Ovary (tissue), 3 donors: ENCODE measurements around the gene EHD3.

Experiments used
- POLR2A ChIP-seq: fragments of 450-650 bp; IDR thresholded peaks from one replicate; pipeline ENCODE4 v1.6.1; 2017; ENCODE audit warnings: antibody characterized with exemption, mild to moderate bottlenecking, moderate library complexity
- TF ChIP-seq, protein P1 (sequence below), 3 donors: fragments of 450-650 bp in 2 of 3; fragments of 200-600 bp in 1 of 3; IDR thresholded peaks; one replicate each; pipeline versions ENCODE4 v1.5.1 to v1.8.0; 2016 to 2022; ENCODE audit warnings: antibody characterized with exemption in 3 of 3, mild to moderate bottlenecking in 1 of 3
- donor health status: DM: no; HTN: no; CAD: no.

DNA sequence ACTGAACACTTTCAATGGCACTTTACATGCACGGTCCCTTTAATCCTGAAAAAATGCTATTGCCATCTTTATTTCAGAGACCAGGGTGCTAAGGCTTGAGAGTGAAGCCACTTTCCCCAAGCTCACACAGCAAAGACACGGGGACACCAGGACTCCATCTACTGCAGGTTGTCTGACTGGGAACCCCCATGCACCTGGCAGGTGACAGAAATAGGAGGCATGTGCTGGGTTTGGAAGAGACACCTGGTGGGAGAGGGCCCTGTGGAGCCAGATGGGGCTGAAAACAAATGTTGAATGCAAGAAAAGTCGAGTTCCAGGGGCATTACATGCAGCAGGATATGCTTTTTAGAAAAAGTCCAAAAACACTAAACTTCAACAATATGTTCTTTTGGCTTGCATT lies 5.2 kb upstream of the EHD3 start:
- TF ChIP-seq, protein P1, sequence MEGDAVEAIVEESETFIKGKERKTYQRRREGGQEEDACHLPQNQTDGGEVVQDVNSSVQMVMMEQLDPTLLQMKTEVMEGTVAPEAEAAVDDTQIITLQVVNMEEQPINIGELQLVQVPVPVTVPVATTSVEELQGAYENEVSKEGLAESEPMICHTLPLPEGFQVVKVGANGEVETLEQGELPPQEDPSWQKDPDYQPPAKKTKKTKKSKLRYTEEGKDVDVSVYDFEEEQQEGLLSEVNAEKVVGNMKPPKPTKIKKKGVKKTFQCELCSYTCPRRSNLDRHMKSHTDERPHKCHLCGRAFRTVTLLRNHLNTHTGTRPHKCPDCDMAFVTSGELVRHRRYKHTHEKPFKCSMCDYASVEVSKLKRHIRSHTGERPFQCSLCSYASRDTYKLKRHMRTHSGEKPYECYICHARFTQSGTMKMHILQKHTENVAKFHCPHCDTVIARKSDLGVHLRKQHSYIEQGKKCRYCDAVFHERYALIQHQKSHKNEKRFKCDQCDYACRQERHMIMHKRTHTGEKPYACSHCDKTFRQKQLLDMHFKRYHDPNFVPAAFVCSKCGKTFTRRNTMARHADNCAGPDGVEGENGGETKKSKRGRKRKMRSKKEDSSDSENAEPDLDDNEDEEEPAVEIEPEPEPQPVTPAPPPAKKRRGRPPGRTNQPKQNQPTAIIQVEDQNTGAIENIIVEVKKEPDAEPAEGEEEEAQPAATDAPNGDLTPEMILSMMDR (IDR thresholded peaks at IDR 0.05) = no peak
- TF ChIP-seq POLR2A = no peak
